Neural progenitor cell (in vitro differentiated cells): ENCODE results near the gene EP400.

Experiments used
- CTCF ChIP-seq: fragments of 200-600 bp; sonication (generic); IDR thresholded peaks from 2 replicates; pipeline ENCODE4 v1.5.1; 2017; ENCODE audit warnings: antibody characterized with exemption, mild to moderate bottlenecking
- EZH2 ChIP-seq: fragments of 200-600 bp; sonication (generic); IDR thresholded peaks from 2 replicates; pipeline ENCODE4 v1.6.1; 2017; ENCODE audit warnings: antibody characterized with exemption, mild to moderate bottlenecking, moderate library complexity
- EZH2phosphoT487 ChIP-seq: fragments of 200-600 bp; sonication (generic); IDR thresholded peaks from 2 replicates; pipeline ENCODE4 v1.6.1; 2017; ENCODE audit warnings: antibody characterized with exemption

- TF ChIP-seq CTCF (no peak), EZH2phosphoT487 (no peak), EZH2 (no peak)
Measured at GRCh38 chr12:131971226-131971625, 21.5 kb downstream of the EP400 start.
